ENCODE data around the gene CALN1. TPM values are rescaled to one million over a fixed set of nuclear protein-coding genes. Genes with fewer than 3 reads are reported as not detected.
"Not testable (repeated sequence)": the region's sequence is repeated elsewhere in the genome, so short reads cannot be mapped to it uniquely, and the experiment has no call there.

CALN1 gene
- total and polyA plus RNA-seq, 9 donors, result under 0.01 to 0.18 (median 0.13) TPM; not detected in 2

DNA sequence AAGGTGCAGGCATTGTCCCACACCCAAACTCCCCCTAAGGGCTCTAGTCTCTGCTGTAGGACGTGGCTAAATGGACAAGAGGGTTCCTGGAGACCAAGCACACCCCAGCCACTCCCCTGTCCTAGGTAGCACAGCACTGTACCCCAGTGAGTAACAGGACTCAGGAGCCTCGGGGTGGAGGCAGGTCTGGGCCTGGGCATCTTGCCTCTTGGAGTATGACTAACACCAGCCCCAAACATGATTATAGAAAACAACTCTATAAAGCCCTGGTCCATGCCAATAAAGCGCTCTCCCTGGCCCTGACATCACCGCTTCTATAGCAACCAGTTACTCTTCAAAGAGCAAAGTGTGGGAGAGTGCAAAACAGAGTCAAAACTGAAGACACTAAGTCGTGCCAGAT lies 195.0 kb downstream of the CALN1 start:
- Histone ChIP-seq H3K9me3 (no peaks in the 10 kb centered on the region), H3K4me3 (no peak overlapping the region), H3K4me1 (ENCODE audit: insufficient read depth) (no peaks in the 10 kb centered on the region), H3K27ac (no peak overlapping the region), H3K27me3 (no peaks in the 10 kb centered on the region), H3K36me3 (no peaks in the 10 kb centered on the region)
- WGBS, 3 donors, result 58 to 70% (median 61%) methylated on average over 5 of the region's 5 CpGs
- intact Hi-C loops (cut with DNase I), result no loop called here
- no peak for TF ChIP-seq POLR2A (IDR thresholded peaks at IDR 0.05)
- TF ChIP-seq EP300 (IDR thresholded peaks at IDR 0.05), result no peak
- TF ChIP-seq, protein P1, sequence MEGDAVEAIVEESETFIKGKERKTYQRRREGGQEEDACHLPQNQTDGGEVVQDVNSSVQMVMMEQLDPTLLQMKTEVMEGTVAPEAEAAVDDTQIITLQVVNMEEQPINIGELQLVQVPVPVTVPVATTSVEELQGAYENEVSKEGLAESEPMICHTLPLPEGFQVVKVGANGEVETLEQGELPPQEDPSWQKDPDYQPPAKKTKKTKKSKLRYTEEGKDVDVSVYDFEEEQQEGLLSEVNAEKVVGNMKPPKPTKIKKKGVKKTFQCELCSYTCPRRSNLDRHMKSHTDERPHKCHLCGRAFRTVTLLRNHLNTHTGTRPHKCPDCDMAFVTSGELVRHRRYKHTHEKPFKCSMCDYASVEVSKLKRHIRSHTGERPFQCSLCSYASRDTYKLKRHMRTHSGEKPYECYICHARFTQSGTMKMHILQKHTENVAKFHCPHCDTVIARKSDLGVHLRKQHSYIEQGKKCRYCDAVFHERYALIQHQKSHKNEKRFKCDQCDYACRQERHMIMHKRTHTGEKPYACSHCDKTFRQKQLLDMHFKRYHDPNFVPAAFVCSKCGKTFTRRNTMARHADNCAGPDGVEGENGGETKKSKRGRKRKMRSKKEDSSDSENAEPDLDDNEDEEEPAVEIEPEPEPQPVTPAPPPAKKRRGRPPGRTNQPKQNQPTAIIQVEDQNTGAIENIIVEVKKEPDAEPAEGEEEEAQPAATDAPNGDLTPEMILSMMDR (IDR thresholded peaks at IDR 0.05), result no peak
- DNase-seq, result no peak

DNA sequence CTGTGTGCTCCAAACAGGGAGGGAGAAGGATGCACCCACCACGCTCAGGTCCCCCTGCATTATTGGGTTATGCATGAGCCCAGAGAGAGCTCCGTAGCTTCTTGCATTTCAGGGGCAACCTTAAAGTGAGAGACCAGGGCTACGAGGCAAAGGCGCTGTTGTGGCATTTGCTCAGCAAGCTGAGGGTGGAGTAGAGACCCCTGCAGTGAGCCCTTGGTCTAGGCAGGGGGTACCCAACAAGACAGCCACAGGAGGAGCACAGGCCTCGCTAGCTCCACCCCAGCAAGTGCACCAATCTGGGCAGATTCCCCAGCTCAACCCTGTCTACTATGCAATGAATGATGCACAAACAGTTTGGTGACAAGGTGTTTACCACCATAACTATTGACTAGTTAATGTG lies 198.4 kb downstream of the CALN1 start:
- Histone ChIP-seq H3K36me3 (no peaks in the 10 kb centered on the region), H3K27me3 (no peaks in the 10 kb centered on the region), H3K4me3 (no peak overlapping the region), H3K9me3 (no peaks in the 10 kb centered on the region), H3K27ac (no peak overlapping the region), H3K4me1 (ENCODE audit: insufficient read depth) (no peaks in the 10 kb centered on the region)
- DNase-seq, result no peak
- TF ChIP-seq POLR2A (IDR thresholded peaks at IDR 0.05), result no peak
- TF ChIP-seq, protein P1 (IDR thresholded peaks at IDR 0.05), result no peak
- TF ChIP-seq EP300 (IDR thresholded peaks at IDR 0.05), result no peak
- intact Hi-C loops (cut with DNase I), result no loop called here
- 61 to 77% (median 77%) methylated on average over 5 of the region's 5 CpGs for WGBS, 3 donors

DNA sequence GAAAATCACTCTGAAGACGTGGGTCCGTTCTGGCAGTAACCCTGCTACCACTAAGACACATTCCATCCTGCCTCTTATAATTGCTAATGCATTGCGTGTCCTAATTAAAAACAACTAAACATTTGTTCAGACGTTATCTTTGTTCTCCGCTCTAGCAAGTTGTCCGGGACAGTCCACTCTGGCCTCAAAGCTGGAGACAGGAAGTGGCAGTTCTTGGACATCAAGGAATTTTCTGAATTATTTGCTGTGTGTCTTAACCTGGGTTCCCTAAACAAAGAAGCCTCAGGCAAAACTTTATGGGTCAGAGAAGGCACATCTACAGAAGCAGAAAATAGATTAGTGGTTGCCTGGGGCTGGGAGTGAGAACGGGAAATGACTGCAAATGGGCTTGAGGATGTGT lies 199.1 kb downstream of the CALN1 start:
- Histone ChIP-seq H3K36me3 (no peaks in the 10 kb centered on the region), H3K27me3 (no peaks in the 10 kb centered on the region), H3K4me1 (ENCODE audit: insufficient read depth) (no peaks in the 10 kb centered on the region), H3K9me3 (no peaks in the 10 kb centered on the region), H3K27ac (no peak overlapping the region), H3K4me3 (no peak overlapping the region)
- intact Hi-C loops (cut with DNase I), result no loop called here
- TF ChIP-seq, protein P1 (IDR thresholded peaks at IDR 0.05), result no peak
- 66 to 76% (median 68%) methylated on average over 7 of the region's 7 CpGs for WGBS, 3 donors
- no peak for DNase-seq

DNA sequence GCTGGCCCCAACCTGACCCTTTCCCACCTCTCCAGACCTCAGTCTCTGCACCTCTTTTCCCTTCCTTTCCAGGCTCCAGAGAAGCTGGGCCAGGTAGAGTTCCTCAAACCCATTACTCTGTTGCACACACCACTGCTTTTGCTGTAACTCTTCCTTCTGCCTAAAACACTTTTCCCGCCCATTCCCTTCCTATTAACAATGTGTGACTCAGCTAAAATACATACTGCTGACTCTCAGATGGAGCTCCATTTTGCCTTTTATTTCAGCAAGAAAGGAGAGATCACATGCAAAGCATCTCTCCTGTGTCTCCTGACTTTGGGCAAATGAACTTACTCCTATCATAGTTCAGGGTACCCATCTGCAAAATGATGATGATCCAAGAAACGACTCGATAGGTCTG lies 201.0 kb downstream of the CALN1 start:
- intact Hi-C loops (cut with DNase I), result no loop called here
- no peaks in the 10 kb centered on the region for H3K36me3 ChIP-seq
- H3K27ac ChIP-seq, result no peak overlapping the region
- TF ChIP-seq POLR2A (IDR thresholded peaks at IDR 0.05) (no peak), EP300 (IDR thresholded peaks at IDR 0.05) (no peak)
- TF ChIP-seq, protein P1 (IDR thresholded peaks at IDR 0.05), result no peak
- H3K9me3 ChIP-seq, result no peaks in the 10 kb centered on the region
- DNase-seq, result no peak
- no peaks in the 10 kb centered on the region for H3K4me1 ChIP-seq (ENCODE audit: insufficient read depth)
- no peak overlapping the region for H3K4me3 ChIP-seq
- no peaks in the 10 kb centered on the region for H3K27me3 ChIP-seq
- WGBS, 3 donors, result 81 to 90% (median 87%) methylated on average over 3 of the region's 3 CpGs

DNA sequence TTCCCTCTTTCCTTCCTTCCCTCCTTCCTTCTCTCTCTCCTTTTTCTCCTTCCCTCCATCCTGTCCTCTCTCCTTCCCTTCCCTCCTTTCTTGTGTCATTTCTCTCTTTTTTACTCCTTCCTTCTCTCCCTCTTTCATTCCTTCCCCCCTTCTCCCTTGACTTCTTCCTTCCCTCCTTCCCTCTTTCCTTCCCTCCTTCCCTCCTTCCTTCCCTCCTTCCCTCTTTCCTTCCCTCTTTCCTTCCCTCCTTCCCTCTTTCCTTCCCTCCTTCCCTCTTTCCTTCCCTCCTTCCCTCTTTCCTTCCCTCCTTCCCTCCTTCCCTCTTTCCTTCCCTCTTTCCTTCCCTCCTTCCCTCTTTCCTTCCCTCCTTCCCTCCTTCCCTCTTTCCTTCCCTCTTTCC lies 203.1 kb downstream of the CALN1 start:
- H3K4me3 ChIP-seq; H3K27ac ChIP-seq; H3K27me3 ChIP-seq; H3K9me3 ChIP-seq; intact Hi-C loops (cut with DNase I); DNase-seq; H3K4me1 ChIP-seq (ENCODE audit: insufficient read depth); H3K36me3 ChIP-seq: not testable (repeated sequence)

Measured in ovary (tissue), 9 donors.